ENCODE data around the gene CDHR2.
"Not testable (repeated sequence)": the region's sequence is repeated elsewhere in the genome, so short reads cannot be mapped to it uniquely, and the experiment has no call there.

Gene CDHR2

DNA sequence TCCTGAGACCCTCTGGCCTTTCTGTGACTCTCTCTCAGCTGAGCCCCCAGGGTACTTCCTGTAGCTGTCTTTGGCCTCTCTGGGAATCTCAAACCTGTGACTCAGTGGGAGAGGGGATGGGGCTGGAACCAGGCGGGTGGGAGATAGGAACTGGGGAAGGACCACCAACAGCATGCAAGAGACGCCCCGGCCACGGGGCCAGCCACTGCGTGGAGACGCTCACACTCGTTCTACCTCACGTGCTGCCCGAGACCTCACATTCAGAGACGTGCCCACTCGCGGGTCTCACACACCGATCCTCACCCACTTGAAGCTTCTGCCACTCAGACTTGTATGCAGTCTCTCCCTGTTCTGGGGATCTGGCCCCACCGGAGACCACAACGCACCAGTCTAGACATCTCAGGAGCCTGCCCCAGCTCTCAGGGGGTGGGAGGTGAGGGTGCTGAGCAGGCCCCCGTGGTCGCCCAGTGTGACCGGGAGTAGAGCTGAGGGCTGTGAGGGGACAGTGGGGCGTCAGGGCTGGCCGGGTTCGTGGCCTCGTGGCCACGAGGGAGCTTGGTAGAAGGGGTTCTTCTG is 47.0 kb downstream of the CDHR2 start:
- no peak for DNase-seq (ENCODE audit: low read depth in 2 of 2)

GRCh38 chr5:176596689-176597416 is 47.7 kb downstream of the CDHR2 start:
- DNase-seq (ENCODE audit: low read depth in 2 of 2) = peak; percentile 32 to 37

GRCh38 chr5:176597417-176598389 is 48.6 kb downstream of the CDHR2 start:
- DNase-seq (ENCODE audit: low read depth in 2 of 2) = no peak

- not testable (repeated sequence) for DNase-seq (ENCODE audit: low read depth in 2 of 2)
Measured at GRCh38 chr5:176599749-176600430, 50.7 kb downstream of the CDHR2 start.

GRCh38 chr5:176601901-176602482 is 52.9 kb downstream of the CDHR2 start:
- DNase-seq (ENCODE audit: low read depth in 2 of 2) = no peak

- no peak for DNase-seq (ENCODE audit: low read depth in 2 of 2)
Measured at GRCh38 chr5:176603091-176603490, 53.9 kb downstream of the CDHR2 start.

DNA sequence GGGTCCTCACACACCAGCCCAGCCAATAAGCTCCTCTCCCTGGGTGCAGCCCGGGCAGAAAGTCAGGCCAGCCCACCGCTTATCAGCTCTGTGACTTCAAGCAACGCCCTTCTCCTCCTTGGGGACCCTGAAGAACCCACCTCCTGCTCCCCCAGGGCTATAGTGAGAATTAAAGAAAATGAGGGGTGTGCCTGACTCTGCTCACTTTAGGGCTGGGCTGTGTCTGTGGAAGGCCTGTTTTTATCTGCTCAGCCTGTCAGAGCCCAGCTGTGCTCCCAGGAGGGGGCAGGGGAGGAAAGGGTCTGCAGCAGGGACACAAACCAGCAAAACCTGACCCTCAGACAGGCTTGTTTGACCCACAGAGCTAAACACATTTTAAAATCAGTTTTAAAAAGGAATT is 56.9 kb downstream of the CDHR2 start:
- no peak for DNase-seq (ENCODE audit: low read depth in 2 of 2)

DNA sequence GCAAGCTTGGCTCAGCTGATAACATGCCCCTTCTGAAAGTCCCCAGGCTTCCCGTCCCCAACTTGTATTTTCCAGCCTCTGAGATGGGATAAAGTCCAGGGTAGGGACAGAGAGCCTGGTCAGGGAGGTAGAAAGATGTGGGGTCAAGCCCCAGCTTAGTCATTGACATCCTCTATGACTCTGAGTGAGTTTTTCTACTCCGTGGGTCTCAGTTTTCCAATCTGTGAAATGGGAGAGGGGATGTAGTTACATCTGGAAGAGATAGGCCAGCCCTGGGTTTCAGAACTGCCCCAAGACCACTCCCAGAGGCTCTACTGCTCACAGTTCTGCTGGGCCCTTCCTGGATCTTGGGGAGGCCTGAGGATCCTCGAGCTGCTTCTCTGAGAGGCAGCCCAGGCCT is 57.7 kb downstream of the CDHR2 start:
- DNase-seq (ENCODE audit: low read depth in 2 of 2) = no peak

DNA sequence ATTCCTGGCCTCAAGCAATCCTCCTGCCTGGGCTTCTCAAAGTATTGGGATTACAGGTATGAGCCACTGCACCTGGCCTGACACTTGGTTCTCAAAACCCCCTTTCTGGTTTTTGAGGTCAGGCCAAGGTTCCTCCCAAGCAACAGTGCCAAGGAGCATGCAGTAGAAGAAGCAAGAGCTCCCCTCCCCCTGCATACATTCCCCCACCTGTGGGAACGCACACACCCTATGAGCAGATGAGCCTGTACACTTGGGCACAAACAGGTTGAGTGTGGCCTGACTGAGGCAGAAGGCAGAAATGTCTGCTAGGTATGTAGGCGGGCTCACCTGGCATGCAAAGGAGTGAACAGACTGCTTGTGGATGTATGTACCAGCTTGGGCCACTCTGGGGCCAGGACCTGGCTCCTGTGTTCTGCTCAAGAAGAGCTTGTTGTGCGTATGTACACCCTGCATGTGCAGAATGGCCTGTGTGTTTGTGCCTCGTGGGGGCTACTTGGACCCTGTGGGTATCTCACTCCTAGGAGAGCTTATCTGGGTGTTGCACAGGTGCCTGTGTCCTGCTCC is 59.1 kb downstream of the CDHR2 start:
- no peak for DNase-seq (ENCODE audit: low read depth in 2 of 2)

GRCh38 chr5:176608937-176609723 is 60.0 kb downstream of the CDHR2 start:
- DNase-seq (ENCODE audit: low read depth in 2 of 2) = no peak

DNA sequence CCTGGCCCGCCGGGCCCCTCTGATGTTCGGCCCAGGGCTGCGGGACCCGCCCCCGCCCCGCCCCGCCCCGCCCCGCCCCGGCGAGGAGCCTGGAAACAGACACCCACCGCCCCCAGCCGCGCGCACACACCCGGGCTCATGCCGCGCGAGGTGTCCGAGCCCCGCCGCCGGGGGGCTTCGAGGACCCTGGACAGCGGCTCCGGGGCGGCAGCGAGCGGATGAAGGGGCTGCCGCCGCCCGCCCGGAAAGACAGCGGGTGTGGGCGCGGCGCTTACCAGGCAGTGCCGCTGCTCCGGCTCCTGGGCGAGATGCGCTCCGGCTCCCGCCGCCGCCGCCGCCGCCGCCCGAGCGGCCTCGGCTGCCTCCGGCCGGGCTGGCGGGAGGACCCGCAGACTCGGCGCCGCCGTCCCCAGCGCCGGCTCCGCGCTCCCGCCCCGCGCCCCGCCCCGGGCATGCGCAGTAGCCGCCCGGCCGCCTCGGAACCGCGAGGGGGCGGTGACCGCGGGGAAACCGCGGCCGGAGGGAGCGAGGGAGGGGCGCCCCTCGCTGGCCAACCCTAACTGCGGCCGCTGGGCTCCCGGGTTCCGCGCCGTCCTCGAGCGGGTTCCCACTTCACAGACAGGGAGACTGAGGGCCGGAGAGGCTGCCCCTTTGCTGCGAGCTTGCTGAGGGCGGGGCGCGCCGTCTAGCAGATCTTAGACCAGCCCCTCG is 60.7 kb downstream of the CDHR2 start, which contains the start of gene GPRIN1:
Gene GPRIN1, minus strand, starts transcription at position 433 of the 711 bp plus-strand sequence. CDS start 10,322 bp downstream, outside the sequence.
- DNase-seq (ENCODE audit: low read depth in 2 of 2) = no peak

- no peak for DNase-seq (ENCODE audit: low read depth in 2 of 2)
Measured at GRCh38 chr5:176610435-176610773, 61.3 kb downstream of the CDHR2 start.

DNA sequence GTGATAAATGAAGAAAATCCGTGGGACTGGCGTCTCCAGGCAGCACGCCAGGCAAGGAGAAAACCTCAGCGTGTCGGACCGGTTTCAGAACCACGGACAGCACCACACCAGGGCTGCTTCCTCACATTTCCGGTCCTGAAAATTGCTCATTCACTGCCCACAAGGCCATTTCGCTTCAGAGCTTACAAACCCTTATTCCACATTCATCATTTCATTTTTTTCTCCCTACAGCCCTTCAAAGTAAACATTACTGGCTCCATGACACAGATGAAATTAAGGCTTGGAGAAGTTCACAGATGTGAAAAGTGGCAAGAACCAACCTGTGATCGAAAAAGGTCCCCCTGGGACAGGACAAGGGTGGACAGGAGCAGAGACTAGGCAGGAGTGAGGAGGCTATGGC is 62.3 kb downstream of the CDHR2 start:
- DNase-seq (ENCODE audit: low read depth in 2 of 2) = no peak

DNA sequence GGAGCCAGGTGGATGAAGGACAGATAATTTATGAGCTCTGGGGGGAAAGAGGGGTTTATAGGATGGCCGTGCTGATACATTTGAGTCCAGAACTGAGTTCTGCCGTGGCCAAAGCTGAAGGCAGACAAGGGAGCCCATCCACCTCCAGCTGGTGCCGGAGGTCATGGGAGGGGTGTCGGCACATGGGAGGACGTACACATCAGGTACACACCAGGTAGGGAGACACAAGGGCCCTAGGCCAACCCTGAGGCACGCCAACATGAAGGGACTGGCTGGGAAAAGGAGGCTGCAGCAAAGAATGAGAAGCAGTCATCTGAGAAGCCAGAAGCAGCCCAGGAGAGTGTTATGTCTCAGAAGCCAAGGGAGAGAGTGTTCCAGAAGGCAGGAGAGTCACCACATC is 62.9 kb downstream of the CDHR2 start:
- no peak for DNase-seq (ENCODE audit: low read depth in 2 of 2)

DNA sequence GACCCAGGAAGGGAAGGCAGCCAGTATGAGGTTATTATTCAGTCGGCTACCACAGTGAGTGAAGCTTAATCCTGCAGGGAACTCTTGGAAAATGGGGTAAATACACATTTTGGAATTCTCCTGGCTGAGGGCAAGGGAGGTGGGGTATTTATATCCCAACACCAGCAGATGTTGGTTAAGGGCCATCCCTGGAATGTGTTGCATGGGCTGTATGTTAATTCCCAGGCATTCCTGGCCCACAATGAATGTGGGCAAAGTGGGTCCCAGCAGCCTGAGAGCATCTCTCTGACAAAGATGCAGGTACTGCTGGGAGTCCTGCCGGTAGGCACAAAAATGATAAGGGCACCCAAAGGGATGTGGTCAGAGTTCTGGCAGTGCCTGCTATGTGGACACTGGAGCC is 63.7 kb downstream of the CDHR2 start:
- DNase-seq (ENCODE audit: low read depth in 2 of 2) = no peak

- no peak for DNase-seq (ENCODE audit: low read depth in 2 of 2)
Measured at GRCh38 chr5:176614805-176615478, 65.8 kb downstream of the CDHR2 start.

DNA sequence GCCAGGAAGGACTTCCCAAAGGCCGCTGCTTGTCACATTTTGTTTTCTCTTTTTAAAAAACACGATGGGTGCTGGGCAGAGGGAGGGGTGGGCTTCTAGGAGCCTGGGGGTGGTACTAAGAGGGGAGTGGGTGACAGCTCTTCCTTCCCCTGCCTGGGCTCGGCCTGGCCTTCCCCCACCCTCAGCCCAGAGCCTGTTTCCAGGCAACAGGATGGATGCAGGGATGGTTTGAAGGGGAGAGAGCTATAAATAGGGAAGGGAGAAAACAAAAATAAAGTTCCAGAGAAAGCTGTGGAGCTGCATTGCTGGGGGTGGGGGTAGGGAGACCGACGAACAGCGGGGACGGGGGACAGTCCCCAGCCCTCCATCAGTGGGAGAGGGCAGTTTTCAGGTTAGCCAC is 67.4 kb downstream of the CDHR2 start:
- DNase-seq (ENCODE audit: low read depth in 2 of 2) = no peak

DNA sequence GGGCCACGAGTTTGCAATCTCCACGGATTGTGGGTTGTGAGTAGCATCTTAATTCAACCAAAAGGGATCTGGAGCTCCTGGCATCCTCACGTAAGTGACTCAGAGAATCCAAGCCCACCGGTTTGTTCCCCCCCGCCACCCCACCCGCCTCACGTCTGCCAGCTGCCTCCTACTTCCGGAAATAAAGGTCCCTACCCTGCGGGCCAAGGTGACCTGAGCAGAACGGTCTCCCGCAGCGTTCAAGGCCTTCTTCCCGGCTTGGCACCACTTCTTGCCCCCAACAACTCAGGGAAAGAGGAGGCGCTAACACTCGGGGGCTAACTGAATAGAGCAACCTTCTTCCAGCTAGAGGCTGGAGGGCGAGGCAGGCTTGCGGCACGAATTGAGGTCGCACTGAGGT is 69.6 kb downstream of the CDHR2 start:
- DNase-seq (ENCODE audit: low read depth in 2 of 2) = no peak

- peak; percentile 39 to 46 for DNase-seq (ENCODE audit: low read depth in 2 of 2)
Measured at GRCh38 chr5:176619203-176619568, 70.0 kb downstream of the CDHR2 start.
